Measurements from ENCODE around the gene BRSK1.
A peak's percentile ranks its signal among the peaks of the same experiment; 100 is the strongest.

The BRSK1 gene

DNA sequence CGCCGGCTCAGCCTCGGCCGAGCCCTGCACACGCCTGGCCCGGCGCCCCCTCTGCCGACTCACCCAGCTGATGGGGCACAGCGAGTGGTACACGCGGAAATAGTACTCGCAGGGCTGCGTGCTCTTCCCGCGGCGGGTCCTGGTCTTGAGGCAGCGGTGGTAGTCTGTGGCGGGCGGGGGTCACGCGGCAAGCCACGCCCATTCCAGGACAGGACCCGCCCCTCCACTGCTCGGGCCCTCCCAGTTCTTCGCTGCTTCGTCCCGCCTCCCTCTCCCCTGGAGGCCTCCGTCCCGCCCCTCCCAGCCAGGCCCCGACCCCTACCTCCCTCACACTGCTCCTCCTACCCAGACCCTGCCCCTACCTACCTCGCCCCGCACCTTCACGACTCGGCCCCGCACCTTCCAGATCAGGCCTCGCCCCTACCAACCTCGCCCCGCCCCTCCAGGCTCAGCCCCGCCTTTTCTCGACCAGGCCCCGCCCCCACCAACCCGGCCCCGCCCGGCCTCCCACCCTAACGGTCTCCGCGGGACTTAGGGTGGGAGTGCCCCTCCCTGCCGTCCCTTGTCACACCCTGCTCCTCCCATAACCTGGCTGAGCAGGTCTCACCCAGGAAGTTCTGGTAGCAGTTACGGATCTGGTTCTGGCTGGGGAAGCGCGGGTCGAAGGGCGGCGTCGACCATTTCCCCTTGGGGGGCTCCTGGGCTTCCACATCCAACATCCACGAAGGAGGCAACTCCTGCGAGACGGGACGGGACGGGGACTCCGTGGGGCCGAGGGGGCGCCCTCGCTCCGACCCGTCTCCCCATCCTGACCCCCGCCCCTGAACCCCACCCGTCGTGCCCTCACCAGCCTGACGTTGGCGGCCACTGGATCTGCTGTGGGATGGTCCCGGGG is 70.3 kb downstream of the BRSK1 start:
- DNase-seq (ENCODE audit: low read depth), result peak; percentile 74
- H3K4me1 ChIP-seq (ENCODE audit: control insufficient read depth, insufficient read depth, low read length), result no peaks in the 10 kb centered on the region
- peak overlapping the region; percentile 54 for H3K4me3 ChIP-seq (ENCODE audit: low read length)
- no peak overlapping the region for H3K9ac ChIP-seq (ENCODE audit: low read length)
- no peaks in the 10 kb centered on the region for H3K36me3 ChIP-seq (ENCODE audit: control insufficient read depth, insufficient read depth, low read length, severe bottlenecking)
- H3K27me3 ChIP-seq (replicated peaks; ENCODE audit: control insufficient read depth, insufficient read depth, low read length), result peaks cover 37% of the 10 kb centered on the region
- H3K9me3 ChIP-seq (ENCODE audit: control insufficient read depth, low read length), result no peaks in the 10 kb centered on the region

DNA sequence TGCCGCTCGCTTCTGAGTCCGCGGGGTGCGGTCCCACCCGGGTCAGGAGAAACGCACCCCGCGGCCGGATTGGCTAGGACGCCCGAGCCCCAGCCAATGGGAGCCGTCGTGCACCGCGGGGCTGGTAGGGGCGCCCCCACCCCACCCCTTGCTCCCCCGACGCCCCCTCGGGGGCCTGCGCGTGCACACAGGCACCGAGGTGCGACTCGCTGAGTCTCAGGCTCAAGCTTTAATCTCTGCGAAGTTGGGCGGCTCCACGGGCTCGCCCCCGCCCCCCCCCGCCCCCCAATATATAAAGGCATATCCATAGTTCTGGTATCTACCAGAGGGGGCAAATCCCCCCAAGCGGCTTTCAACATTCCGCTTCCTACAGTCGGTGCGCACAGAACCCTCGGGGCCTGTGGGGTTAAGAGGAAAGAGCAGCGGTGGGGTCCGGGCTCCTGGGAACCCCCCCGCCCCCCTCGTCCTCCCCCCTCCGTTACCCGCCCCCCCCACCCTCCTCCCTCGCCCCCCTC is 71.0 kb downstream of the BRSK1 start, which contains the start of gene COX6B2:
COX6B2 (minus strand) TSS at position 22 of the 515 bp plus-strand sequence. CDS start 198 bp downstream, outside the sequence.
- DNase-seq (ENCODE audit: low read depth), result no peak

GRCh38 chr19:55355213-55355821 is 71.5 kb downstream of the BRSK1 start:
- Histone ChIP-seq H3K36me3 (ENCODE audit: control insufficient read depth, insufficient read depth, low read length, severe bottlenecking) (no peaks in the 10 kb centered on the region), H3K9me3 (ENCODE audit: control insufficient read depth, low read length) (no peaks in the 10 kb centered on the region), H3K4me1 (ENCODE audit: control insufficient read depth, insufficient read depth, low read length) (no peaks in the 10 kb centered on the region), H3K4me3 (ENCODE audit: low read length) (no peak overlapping the region), H3K9ac (ENCODE audit: low read length) (no peak overlapping the region), H3K27me3 (replicated peaks; ENCODE audit: control insufficient read depth, insufficient read depth, low read length) (peaks cover 37% of the 10 kb centered on the region)
- no peak for DNase-seq (ENCODE audit: low read depth)

More for the DNA sequence above, 71.0 kb downstream of the BRSK1 start, which contains the start of gene COX6B2:
- no peaks in the 10 kb centered on the region for H3K36me3 ChIP-seq (ENCODE audit: control insufficient read depth, insufficient read depth, low read length, severe bottlenecking)
- H3K9me3 ChIP-seq (ENCODE audit: control insufficient read depth, low read length), result no peaks in the 10 kb centered on the region
- H3K4me3 ChIP-seq (ENCODE audit: low read length), result peak within 1 kb of the TSS; percentile 54
- H3K4me1 ChIP-seq (ENCODE audit: control insufficient read depth, insufficient read depth, low read length), result no peaks in the 10 kb centered on the region
- H3K27me3 ChIP-seq (replicated peaks; ENCODE audit: control insufficient read depth, insufficient read depth, low read length), result peaks cover 37% of the 10 kb centered on the region
- no peak within 1 kb of the TSS for H3K9ac ChIP-seq (ENCODE audit: low read length)

GRCh38 chr19:55358493-55358892 is 74.7 kb downstream of the BRSK1 start:
- Histone ChIP-seq H3K27me3 (replicated peaks; ENCODE audit: control insufficient read depth, insufficient read depth, low read length) (peaks cover 10% of the 10 kb centered on the region), H3K36me3 (ENCODE audit: control insufficient read depth, insufficient read depth, low read length, severe bottlenecking) (no peaks in the 10 kb centered on the region), H3K9ac (ENCODE audit: low read length) (no peak overlapping the region), H3K4me1 (ENCODE audit: control insufficient read depth, insufficient read depth, low read length) (no peaks in the 10 kb centered on the region), H3K9me3 (ENCODE audit: control insufficient read depth, low read length) (no peaks in the 10 kb centered on the region), H3K4me3 (ENCODE audit: low read length) (no peak overlapping the region)
- DNase-seq (ENCODE audit: low read depth), result no peak

GRCh38 chr19:55358943-55359908 is 75.4 kb downstream of the BRSK1 start:
- H3K9ac ChIP-seq (ENCODE audit: low read length), result no peak overlapping the region
- H3K9me3 ChIP-seq (ENCODE audit: control insufficient read depth, low read length), result no peaks in the 10 kb centered on the region
- H3K4me1 ChIP-seq (ENCODE audit: control insufficient read depth, insufficient read depth, low read length), result no peaks in the 10 kb centered on the region
- no peaks in the 10 kb centered on the region for H3K36me3 ChIP-seq (ENCODE audit: control insufficient read depth, insufficient read depth, low read length, severe bottlenecking)
- H3K27me3 ChIP-seq (replicated peaks; ENCODE audit: control insufficient read depth, insufficient read depth, low read length), result peaks cover 6% of the 10 kb centered on the region
- no peak for DNase-seq (ENCODE audit: low read depth)
- H3K4me3 ChIP-seq (ENCODE audit: low read length), result no peak overlapping the region

GRCh38 chr19:55360902-55361301 is 77.1 kb downstream of the BRSK1 start:
- no peaks in the 10 kb centered on the region for H3K36me3 ChIP-seq (ENCODE audit: control insufficient read depth, insufficient read depth, low read length, severe bottlenecking)
- H3K4me3 ChIP-seq (ENCODE audit: low read length), result no peak overlapping the region
- no peaks in the 10 kb centered on the region for H3K4me1 ChIP-seq (ENCODE audit: control insufficient read depth, insufficient read depth, low read length)
- peaks cover 5% of the 10 kb centered on the region for H3K27me3 ChIP-seq (replicated peaks; ENCODE audit: control insufficient read depth, insufficient read depth, low read length)
- no peak for DNase-seq (ENCODE audit: low read depth)
- no peaks in the 10 kb centered on the region for H3K9me3 ChIP-seq (ENCODE audit: control insufficient read depth, low read length)
- no peak overlapping the region for H3K9ac ChIP-seq (ENCODE audit: low read length)

Data from adipocyte (in vitro differentiated cells).